Neutrophil (primary cell): ENCODE measurements around the gene CEP89.
"Not testable (repeated sequence)": the region's sequence is repeated elsewhere in the genome, so short reads cannot be mapped to it uniquely, and the experiment has no call there.

ENCODE experiments used
- H3K27ac ChIP-seq: fragments of 200-600 bp; sonication (generic); 2 replicates; pipeline ENCODE4 v1.5.1; 2016; ENCODE audit warnings: mild to moderate bottlenecking, moderate library complexity
- H3K27me3 ChIP-seq: fragments of 200-600 bp; sonication (generic); 2 replicates; pipeline ENCODE4 v1.6.0; 2016; ENCODE audit warnings: mild to moderate bottlenecking
- H3K36me3 ChIP-seq: fragments of 200-600 bp; sonication (generic); 2 replicates; pipeline ENCODE4 v1.5.1; 2017
- H3K4me1 ChIP-seq, 2 experiments: fragments of 200-600 bp in 1 of 2; sonication (generic) in 1 of 2; 1 replicate in 1 of 2; 2 replicates in 1 of 2; pipeline versions ENCODE4 v1.5.1 to v1.6.1; 2013 to 2016; ENCODE audit warnings: low read depth in 1 of 2, low read length in 1 of 2, mild to moderate bottlenecking in 1 of 2, moderate library complexity in 1 of 2; ENCODE audit not compliant: control insufficient read depth in 1 of 2, insufficient read depth in 1 of 2
- H3K4me3 ChIP-seq, 2 experiments: fragments of 200-600 bp in 1 of 2; sonication (generic) in 1 of 2; 1 replicate in 1 of 2; 2 replicates in 1 of 2; pipeline ENCODE4 v1.5.1; 2013 to 2016; ENCODE audit warnings: low read depth in 1 of 2, low read length in 1 of 2, mild to moderate bottlenecking in 1 of 2, moderate library complexity in 1 of 2
- H3K9me3 ChIP-seq: fragments of 200-600 bp; sonication (generic); 2 replicates; pipeline ENCODE4 v1.5.1; 2016
- CTCF ChIP-seq: fragments of 200-600 bp; sonication (generic); IDR thresholded peaks from 2 replicates; pipeline ENCODE4 v1.5.1; 2016; ENCODE audit warnings: antibody characterized with exemption

Gene CEP89

DNA sequence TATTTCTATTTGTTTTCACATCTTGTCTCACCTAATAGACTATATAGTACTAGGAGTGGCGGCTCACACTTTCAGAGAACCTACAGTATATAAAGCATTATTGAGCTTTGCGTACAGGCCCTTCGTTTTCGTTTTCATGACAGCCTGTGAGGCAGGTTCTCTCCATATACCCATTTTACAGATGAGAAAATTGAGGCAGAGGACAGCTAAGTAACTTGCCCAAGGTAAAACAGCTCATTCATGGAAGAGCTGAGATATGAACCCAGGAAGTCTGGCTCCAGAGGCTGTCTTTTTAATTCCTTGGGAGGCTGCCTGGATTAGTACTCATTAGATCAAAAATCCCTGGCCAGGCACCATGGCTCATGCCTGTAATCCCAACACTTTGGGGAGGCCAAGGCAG lies 29.2 kb upstream of the CEP89 start:
- no peaks in the 10 kb centered on the region for H3K36me3 ChIP-seq
- no peak overlapping the region for H3K27ac ChIP-seq
- no peaks in the 10 kb centered on the region for H3K4me1 ChIP-seq
- no peak overlapping the region for H3K4me3 ChIP-seq
- peaks cover 8% of the 10 kb centered on the region for H3K27me3 ChIP-seq
- TF ChIP-seq CTCF, result no peak
- H3K9me3 ChIP-seq, result no peaks in the 10 kb centered on the region

DNA sequence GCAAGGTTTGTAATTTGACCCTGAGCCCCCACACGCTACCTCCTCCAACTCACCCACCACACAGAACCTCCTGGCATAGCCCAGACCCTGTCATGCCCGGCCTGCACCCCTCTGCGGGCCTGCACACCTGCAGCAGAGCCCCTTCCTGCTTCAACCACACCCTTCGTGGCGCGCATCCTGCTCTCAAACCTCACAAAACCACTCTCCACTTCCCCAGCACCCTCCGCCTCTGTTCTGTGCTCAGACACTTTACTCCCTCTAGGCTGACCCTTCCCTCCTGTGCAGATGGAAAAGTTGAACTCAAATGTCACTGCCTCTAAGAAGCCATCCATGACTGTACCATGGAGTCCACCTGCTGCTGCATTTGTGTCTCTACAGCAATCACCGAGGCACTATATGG lies 28.8 kb upstream of the CEP89 start:
- TF ChIP-seq CTCF, result no peak
- H3K27me3 ChIP-seq, result peaks cover 8% of the 10 kb centered on the region
- H3K27ac ChIP-seq, result no peak overlapping the region
- H3K9me3 ChIP-seq, result no peaks in the 10 kb centered on the region
- H3K36me3 ChIP-seq, result no peaks in the 10 kb centered on the region
- no peak overlapping the region for H3K4me3 ChIP-seq
- no peaks in the 10 kb centered on the region for H3K4me1 ChIP-seq

DNA sequence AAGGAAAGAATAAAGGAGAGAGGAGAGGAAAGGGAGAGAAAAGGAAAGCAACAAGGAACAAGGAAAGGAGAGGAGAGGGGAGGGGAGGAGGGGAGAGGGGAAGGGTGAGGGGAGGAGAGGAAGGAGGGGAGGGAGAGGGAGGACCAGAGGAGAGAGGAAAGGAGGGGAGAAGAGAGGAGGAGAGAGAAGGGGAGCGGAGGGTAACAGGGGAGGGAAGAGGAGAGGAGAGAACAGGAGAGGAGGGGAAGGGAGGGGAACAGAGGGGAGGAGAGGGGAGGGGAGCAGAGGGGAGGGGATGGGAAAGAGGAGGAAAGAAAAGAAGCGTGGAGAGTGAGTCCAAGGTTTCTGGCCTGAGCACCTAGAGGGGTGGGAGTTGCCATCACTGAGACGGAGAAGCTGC lies 27.0 kb upstream of the CEP89 start:
- Histone ChIP-seq H3K9me3 (no peaks in the 10 kb centered on the region), H3K36me3 (no peaks in the 10 kb centered on the region), H3K27ac (no peak overlapping the region), H3K4me1 (no peaks in the 10 kb centered on the region), H3K4me3 (no peak overlapping the region), H3K27me3 (peaks cover 4% of the 10 kb centered on the region)
- no peak for TF ChIP-seq CTCF

GRCh38 chr19:32997716-32998355 lies 26.1 kb upstream of the CEP89 start:
- peaks cover 4% of the 10 kb centered on the region for H3K27me3 ChIP-seq
- H3K4me1 ChIP-seq, result no peaks in the 10 kb centered on the region
- H3K36me3 ChIP-seq, result no peaks in the 10 kb centered on the region
- no peak for TF ChIP-seq CTCF
- H3K9me3 ChIP-seq, result no peaks in the 10 kb centered on the region
- H3K4me3 ChIP-seq, result no peak overlapping the region
- no peak overlapping the region for H3K27ac ChIP-seq

DNA sequence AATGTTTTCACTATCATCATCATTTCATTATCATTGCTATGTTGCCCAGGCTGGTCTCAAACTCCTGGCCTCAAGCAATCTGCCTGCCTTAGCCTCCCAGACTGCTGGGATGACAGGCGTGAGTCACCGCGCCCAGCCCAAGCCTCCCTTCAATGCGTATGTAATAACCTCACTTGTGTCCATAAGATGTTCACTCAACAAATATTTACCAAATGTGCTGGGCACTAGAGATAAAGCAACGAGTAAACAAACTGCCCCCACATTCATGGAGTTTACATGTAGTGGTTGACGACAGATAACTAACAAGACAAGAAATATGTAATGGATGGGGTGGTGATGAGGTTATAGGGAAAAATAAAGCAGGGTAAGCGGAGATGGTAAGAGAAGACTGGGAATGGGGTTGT lies 25.3 kb upstream of the CEP89 start:
- not testable (repeated sequence) for H3K9me3 ChIP-seq, H3K4me1 ChIP-seq, H3K27me3 ChIP-seq, H3K36me3 ChIP-seq, H3K27ac ChIP-seq, H3K4me3 ChIP-seq

- not testable (repeated sequence) for H3K36me3 ChIP-seq, H3K27ac ChIP-seq, H3K4me1 ChIP-seq, H3K4me3 ChIP-seq, H3K9me3 ChIP-seq
- peaks cover 13% of the 10 kb centered on the region for H3K27me3 ChIP-seq
These were observed 24.2 kb upstream of the CEP89 start for GRCh38 chr19:32995966-32996365.

DNA sequence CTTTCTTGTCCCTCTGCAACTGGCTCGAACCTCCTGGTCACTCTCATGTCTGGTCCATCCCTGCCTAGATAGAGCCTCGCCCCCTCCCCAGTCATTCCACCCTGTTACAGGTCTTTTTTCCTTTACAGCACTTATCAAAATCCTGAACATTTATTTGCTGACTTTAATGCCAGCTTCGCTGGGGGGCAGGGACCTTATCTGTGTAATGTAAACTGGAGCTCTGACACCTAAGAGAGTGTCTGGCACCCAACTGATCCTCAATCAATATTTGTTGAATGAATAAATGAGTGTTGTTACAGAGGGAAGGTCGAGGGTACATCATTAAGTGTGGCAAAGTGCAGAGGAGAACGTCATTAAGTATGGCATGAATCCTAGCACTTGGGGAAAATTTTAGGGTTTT lies 17.0 kb upstream of the CEP89 start:
- peaks cover 8% of the 10 kb centered on the region for H3K27me3 ChIP-seq
- no peaks in the 10 kb centered on the region for H3K36me3 ChIP-seq
- no peaks in the 10 kb centered on the region for H3K4me1 ChIP-seq
- TF ChIP-seq CTCF, result no peak
- no peak overlapping the region for H3K4me3 ChIP-seq
- no peak overlapping the region for H3K27ac ChIP-seq
- no peaks in the 10 kb centered on the region for H3K9me3 ChIP-seq

GRCh38 chr19:32988254-32988653 lies 16.5 kb upstream of the CEP89 start:
- H3K4me1 ChIP-seq, H3K27me3 ChIP-seq, H3K9me3 ChIP-seq, H3K36me3 ChIP-seq, H3K4me3 ChIP-seq, H3K27ac ChIP-seq: not testable (repeated sequence)

- not testable (repeated sequence) for H3K27me3 ChIP-seq, H3K9me3 ChIP-seq, H3K27ac ChIP-seq, H3K4me3 ChIP-seq, H3K36me3 ChIP-seq
- peaks cover 13 to 15% of the 10 kb centered on the region in 2 experiments for H3K4me1 ChIP-seq
These were observed 10.7 kb upstream of the CEP89 start for GRCh38 chr19:32982488-32982887.
